H1 (cell line): ENCODE results near the gene KIF5A. TPM values are rescaled to one million over a fixed set of nuclear protein-coding genes. Genes with fewer than 3 reads are reported as not detected.

Source experiments
- CEBPB ChIP-seq: IDR thresholded peaks from 2 replicates; pipeline ENCODE4 v1.6.1; 2012; ENCODE audit warnings: low read depth, low read length
- CREB1 ChIP-seq: IDR thresholded peaks from 2 replicates; pipeline ENCODE4 v1.6.1; 2012; ENCODE audit warnings: inconsistent platforms
- CTBP2 ChIP-seq: IDR thresholded peaks from 2 replicates; pipeline ENCODE4 v1.7.0; 2011; ENCODE audit warnings: borderline replicate concordance, mild to moderate bottlenecking, moderate library complexity, mixed read lengths, low read length; ENCODE audit not compliant: insufficient read depth, insufficient read length
- FOSL1 ChIP-seq: IDR thresholded peaks from 2 replicates; pipeline ENCODE4 v1.6.1; 2011; ENCODE audit warnings: mild to moderate bottlenecking, low read depth, low read length, moderate library complexity; ENCODE audit not compliant: insufficient read depth
- GTF2F1 ChIP-seq: IDR thresholded peaks from 2 replicates; pipeline ENCODE4 v1.6.1; 2012; ENCODE audit warnings: low read depth, low read length, improper control_type of control experiment, borderline replicate concordance
- JUN ChIP-seq: IDR thresholded peaks from 2 replicates; pipeline ENCODE4 v1.6.1; 2011; ENCODE audit warnings: low read depth, mild to moderate bottlenecking, improper control_type of control experiment, low read length
- KDM1A ChIP-seq: fragments of 200-600, 300-600 bp; sonication (generic); IDR thresholded peaks from 2 replicates; pipeline ENCODE4 v1.7.1; 2016; ENCODE audit warnings: mild to moderate bottlenecking, low read length, borderline replicate concordance
- NRF1 ChIP-seq: IDR thresholded peaks from 2 replicates; pipeline ENCODE4 v1.6.1; 2011; ENCODE audit warnings: mild to moderate bottlenecking, low read depth, low read length, improper control_type of control experiment
- RXRA ChIP-seq: IDR thresholded peaks from 2 replicates; pipeline ENCODE4 v1.6.1; 2011; ENCODE audit warnings: low read depth, mild to moderate bottlenecking, low read length, moderate library complexity; ENCODE audit not compliant: insufficient read depth
- SIX5 ChIP-seq: IDR thresholded peaks from 2 replicates; pipeline ENCODE4 v1.6.1; 2011; ENCODE audit warnings: mild to moderate bottlenecking, low read depth, low read length
- polyA plus RNA-seq, 7 experiments: library from polyadenylated mRNA; depleted of rRNA in 3 of 7; stranded (reverse) in 5 of 7; unstranded in 2 of 7; fragments of >200 nt in 5 of 7; fragments of 200-250 nt in 2 of 7; gene quantifications; 1 replicate in 5 of 7; 2 replicates in 1 of 7; 4 replicates in 1 of 7; pipeline versions ENCODE4 v1.2.1 to v1.2.3, GENCODE V29; 2011 to 2013; ENCODE audit warnings: missing spikeins in 2 of 7, mixed read lengths in 2 of 7
- total RNA-seq: library from RNA; stranded (reverse); fragmentation: NEBNext Ultra II Directional; extraction: Animal tissue kit (Norgen Biotek cat#: 25700); gene quantifications from 2 replicates; pipeline ENCODE4 v1.2.1, GENCODE V29; 2021

The KIF5A gene
- total and polyA plus RNA-seq, 2 of the 8 experiments (the other 6 are each of a cell fraction or from before 2014, with no cell fraction given): 10.7 to 21.9 TPM

DNA sequence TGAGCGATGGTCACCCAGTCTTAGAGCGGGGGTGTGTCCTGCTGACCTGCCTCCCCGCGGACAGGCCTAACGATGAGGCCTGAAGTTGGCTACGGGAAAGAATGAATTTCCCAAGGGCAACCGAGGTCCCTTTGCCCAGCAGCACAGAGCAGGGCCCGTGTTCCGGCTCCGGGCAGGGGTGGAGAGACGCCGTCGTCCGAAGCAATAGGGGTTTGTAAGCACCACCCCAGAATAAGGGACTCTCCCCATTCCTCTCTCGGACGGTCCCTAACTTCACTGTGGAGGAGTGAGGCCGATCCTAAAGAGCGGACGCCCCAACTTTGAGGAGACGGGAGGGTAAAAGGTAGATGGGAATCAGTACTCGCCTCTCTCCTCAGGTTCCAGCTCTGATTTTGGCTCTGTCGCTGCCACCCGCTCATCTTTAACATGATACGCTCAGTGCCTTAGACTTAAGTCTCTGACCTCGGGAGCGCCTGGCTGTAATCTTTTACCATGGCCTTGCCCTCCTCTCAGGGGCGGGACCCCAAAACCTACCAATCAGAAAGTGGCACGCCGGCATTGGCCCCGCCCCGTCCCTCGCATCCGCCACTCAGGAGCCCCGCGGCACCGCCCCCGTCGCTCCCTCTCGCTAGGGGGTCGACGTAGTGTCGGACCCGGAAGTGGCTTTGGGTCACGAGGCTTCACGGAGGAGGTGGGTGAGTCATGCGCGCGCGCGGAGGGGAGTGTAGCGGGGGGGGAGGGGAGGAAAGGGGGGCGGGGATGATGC lies 29.6 kb upstream of the KIF5A start, which contains the start of gene DDIT3 (continued):
- TF ChIP-seq FOSL1: no peak
- no peak for TF ChIP-seq KDM1A
- peak; percentile 82 for TF ChIP-seq GTF2F1
- TF ChIP-seq JUN: no peak; the same call in 1 of the 2 replicates
- peak; percentile 72 for TF ChIP-seq CREB1
- no peak for TF ChIP-seq RXRA
- TF ChIP-seq CEBPB: no peak
- no peak for TF ChIP-seq NRF1
- TF ChIP-seq SIX5: no peak
- no peak for TF ChIP-seq CTBP2
